A549 (cell line): ENCODE data around the gene TCTN1. TPM values are rescaled to one million over a fixed set of nuclear protein-coding genes. Genes with fewer than 3 reads are reported as not detected.

Experiments
- ATAC-seq, 2 experiments: fragments of 200-7000 bp in 1 of 2; fragments of >200 bp in 1 of 2; cut with Nextera tagmentation in 1 of 2; cut with Tn5 transposase in 1 of 2; 3 replicates each; pipeline versions ENCODE4 v1.8.0 to v1.9.1; 2018 to 2020; ENCODE audit warnings: mild to moderate bottlenecking in 1 of 2, moderate library complexity in 1 of 2
- CTCF ChIA-PET: fragments of 300-600 bp; sonication (Branson Sonifier 250); formaldehyde crosslinking; extraction: SDS; loops from one replicate; lab custom pipeline; 2021; ENCODE audit warnings: antibody characterized with exemption, inconsistent platforms; lab: Yijun Ruan, JAX
- POLR2A ChIA-PET: fragments of 350-600 bp; formaldehyde crosslinking; extraction: SDS; loops from one replicate; lab custom pipeline; 2021; ENCODE audit warnings: antibody characterized with exemption, inconsistent platforms; lab: Yijun Ruan, JAX
- DNase-seq, 2 experiments: peaks; one replicate each; pipeline versions ENCODE4 v3.0.0 to v3.0.0-alpha.2; 2011 to 2016; ENCODE audit warnings: low read depth in 1 of 2, low spot score in 1 of 2
- FAIRE-seq: peaks from 2 replicates; lab custom pipeline; 2011; peaks lifted over from hg19 to GRCh38; lab: Jason Lieb, UNC
- H3K27ac ChIP-seq, 2 experiments: fragments of >200 bp; sonication (Bioruptor Twin); formaldehyde crosslinking; 3 replicates each; pipeline ENCODE4 v1.5.1; 2016 to 2017
- H3K4me1 ChIP-seq: fragments of >200 bp; sonication (Bioruptor Twin); formaldehyde crosslinking; 3 replicates; pipeline ENCODE4 v1.6.1; 2016
- H3K4me2 ChIP-seq: fragments of >200 bp; sonication (Bioruptor Twin); formaldehyde crosslinking; 3 replicates; pipeline ENCODE4 v1.6.1; 2016
- H3K4me3 ChIP-seq: fragments of >200 bp; sonication (Bioruptor Twin); formaldehyde crosslinking; 3 replicates; pipeline ENCODE4 v1.5.1; 2016
- H3K9me3 ChIP-seq: fragments of >200 bp; sonication (Bioruptor Twin); formaldehyde crosslinking; 3 replicates; pipeline ENCODE4 v1.6.1; 2016
- CBX2 ChIP-seq: fragments of 200-600 bp; sonication (generic); IDR thresholded peaks from 2 replicates; pipeline ENCODE4 v1.6.1; 2016; ENCODE audit warnings: low read depth, mild to moderate bottlenecking, borderline replicate concordance
- CEBPB ChIP-seq, 2 experiments: fragments of >200 bp in 1 of 2; sonication (Bioruptor Twin) in 1 of 2; formaldehyde crosslinking in 1 of 2; IDR thresholded peaks; 2 replicates each; pipeline ENCODE4 v1.6.1; 2012 to 2016
- ESRRA ChIP-seq: fragments of 150-350 bp; IDR thresholded peaks from 2 replicates; pipeline ENCODE4 v1.6.1; 2014; ENCODE audit warnings: mild to moderate bottlenecking, low read length, borderline replicate concordance
- FOSB ChIP-seq: fragments of 250-450 bp; sonication (Bioruptor Pico); IDR thresholded peaks from 2 replicates; pipeline ENCODE4 v1.5.0; 2020; ENCODE audit warnings: mild to moderate bottlenecking, moderate library complexity
- FOXS1 ChIP-seq: fragments of 250-450 bp; sonication (Bioruptor Pico); IDR thresholded peaks from 2 replicates; pipeline ENCODE4 v1.5.0; 2020; ENCODE audit warnings: mild to moderate bottlenecking, moderate library complexity
- GATA3 ChIP-seq: IDR thresholded peaks from 2 replicates; pipeline ENCODE4 v1.6.1; 2012; ENCODE audit warnings: borderline replicate concordance
- HEYL ChIP-seq: fragments of 250-450 bp; sonication (Bioruptor Pico); IDR thresholded peaks from 2 replicates; pipeline ENCODE4 v1.8.0; 2021; ENCODE audit warnings: mild to moderate bottlenecking, moderate library complexity
- JUN ChIP-seq, 2 experiments: fragments of >200 bp; sonication (Bioruptor Twin); formaldehyde crosslinking; IDR thresholded peaks; 2 replicates in 1 of 2; 3 replicates in 1 of 2; pipeline ENCODE4 v1.6.1; 2016 to 2017
- MYC ChIP-seq: IDR thresholded peaks from 2 replicates; pipeline ENCODE4 v1.6.1; 2012; ENCODE audit warnings: mild to moderate bottlenecking, inconsistent platforms, low read length, improper control_type of control experiment, borderline replicate concordance
- NPAS2 ChIP-seq: fragments of 250-450 bp; sonication (Bioruptor Pico); IDR thresholded peaks from 2 replicates; pipeline ENCODE4 v1.8.0; 2022; ENCODE audit warnings: mild to moderate bottlenecking, moderate library complexity, borderline replicate concordance
- RAD21 ChIP-seq, 2 experiments: fragments of >200 bp in 1 of 2; sonication (Bioruptor Twin) in 1 of 2; formaldehyde crosslinking in 1 of 2; IDR thresholded peaks in 1 of 2; conservative IDR thresholded peaks in 1 of 2; 2 replicates in 1 of 2; 3 replicates in 1 of 2; pipeline ENCODE4 v1.6.1; 2012 to 2018; ENCODE audit warnings: inconsistent platforms in 1 of 2
- RCOR1 ChIP-seq: fragments of 150-350 bp; IDR thresholded peaks from 2 replicates; pipeline ENCODE4 v1.6.1; 2014; ENCODE audit warnings: antibody characterized with exemption, low read length, low read depth
- SMC3 ChIP-seq: fragments of >200 bp; sonication (Bioruptor Twin); formaldehyde crosslinking; IDR thresholded peaks from 3 replicates; pipeline ENCODE4 v1.6.1; 2018; ENCODE audit warnings: inconsistent platforms
- SREBF2 ChIP-seq: fragments of 450-650 bp; IDR thresholded peaks from 2 replicates; pipeline ENCODE4 v1.6.1; 2014; ENCODE audit warnings: mild to moderate bottlenecking, moderate library complexity
- ZFP36 ChIP-seq: fragments of 450-650 bp; IDR thresholded peaks from 2 replicates; pipeline ENCODE4 v1.6.1; 2014; ENCODE audit warnings: borderline replicate concordance; ENCODE audit not compliant: partially characterized antibody
- whole genome bisulfite sequencing: methylation state at CpG from one replicate; pipeline ENCODE4 v1.1.6; 2017; ENCODE audit errors: missing lambda C conversion rate; 5-methylcytosine and 5-hydroxymethylcytosine counted together
- polyA plus RNA-seq, 4 experiments: library from polyadenylated mRNA; depleted of rRNA in 3 of 4; stranded (reverse); fragments of >200 nt; fragmentation: RNase III in 1 of 4; extraction: RNeasy Plus Mini Kit Qiagen cat#74134 plus additional on column Dnase treatment in 1 of 4; gene quantifications; 2 replicates in 3 of 4; 3 replicates in 1 of 4; pipeline ENCODE4 v1.2.3, GENCODE V29; 2011 to 2017
- TF ChIP-seq, protein P1 (sequence below): fragments of 200-600 bp; sonication (generic); IDR thresholded peaks from 2 replicates; pipeline ENCODE4 v1.6.1; 2016; ENCODE audit warnings: antibody characterized with exemption, mild to moderate bottlenecking, moderate library complexity
- TF ChIP-seq, protein P2 (sequence below): IDR thresholded peaks from 2 replicates; pipeline ENCODE4 v1.6.1; 2012
- TF ChIP-seq, protein P3 (sequence below): fragments of 450-650 bp; IDR thresholded peaks from 2 replicates; pipeline ENCODE4 v1.6.1; 2014; ENCODE audit warnings: antibody characterized with exemption
- TF ChIP-seq, protein P4 (sequence below): fragments of >200 bp; sonication (Bioruptor Twin); formaldehyde crosslinking; IDR thresholded peaks from 3 replicates; pipeline ENCODE4 v1.5.1; 2016
- TF ChIP-seq, protein P5 (sequence below): fragments of >200 bp; sonication (Bioruptor Twin); formaldehyde crosslinking; IDR thresholded peaks from 3 replicates; pipeline ENCODE4 v1.6.1; 2016

TCTN1 gene
- polyA plus RNA-seq, 2 of the 4 experiments (the other 2 are of a cell fraction): 26.5 to 56.9 TPM

DNA sequence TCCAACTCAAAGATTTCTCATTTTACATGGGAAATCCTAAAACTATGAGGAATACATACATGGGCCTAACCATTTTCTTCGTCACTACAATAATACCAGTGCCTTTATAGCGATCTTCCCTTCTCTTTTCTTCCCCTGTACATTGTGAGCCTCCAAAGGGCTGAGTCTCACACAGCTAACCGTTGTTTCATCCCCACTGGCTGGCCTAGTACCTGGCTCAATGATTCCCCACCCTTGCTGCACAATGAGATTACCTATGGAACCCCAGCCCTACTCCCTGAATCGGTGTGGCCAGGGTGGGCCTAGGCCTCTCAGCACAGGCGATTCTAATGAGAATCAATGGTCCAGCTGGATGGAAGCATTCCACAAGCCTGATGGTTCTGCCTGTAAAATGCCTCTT lies 46.9 kb upstream of the TCTN1 start:
- no peak overlapping the region for H3K4me2 ChIP-seq
- H3K4me1 ChIP-seq: peaks cover 45% of the 10 kb centered on the region
- no peak for TF ChIP-seq RCOR1
- no peak for TF ChIP-seq MYC
- TF ChIP-seq CBX2: no peak
- TF ChIP-seq, protein P1, sequence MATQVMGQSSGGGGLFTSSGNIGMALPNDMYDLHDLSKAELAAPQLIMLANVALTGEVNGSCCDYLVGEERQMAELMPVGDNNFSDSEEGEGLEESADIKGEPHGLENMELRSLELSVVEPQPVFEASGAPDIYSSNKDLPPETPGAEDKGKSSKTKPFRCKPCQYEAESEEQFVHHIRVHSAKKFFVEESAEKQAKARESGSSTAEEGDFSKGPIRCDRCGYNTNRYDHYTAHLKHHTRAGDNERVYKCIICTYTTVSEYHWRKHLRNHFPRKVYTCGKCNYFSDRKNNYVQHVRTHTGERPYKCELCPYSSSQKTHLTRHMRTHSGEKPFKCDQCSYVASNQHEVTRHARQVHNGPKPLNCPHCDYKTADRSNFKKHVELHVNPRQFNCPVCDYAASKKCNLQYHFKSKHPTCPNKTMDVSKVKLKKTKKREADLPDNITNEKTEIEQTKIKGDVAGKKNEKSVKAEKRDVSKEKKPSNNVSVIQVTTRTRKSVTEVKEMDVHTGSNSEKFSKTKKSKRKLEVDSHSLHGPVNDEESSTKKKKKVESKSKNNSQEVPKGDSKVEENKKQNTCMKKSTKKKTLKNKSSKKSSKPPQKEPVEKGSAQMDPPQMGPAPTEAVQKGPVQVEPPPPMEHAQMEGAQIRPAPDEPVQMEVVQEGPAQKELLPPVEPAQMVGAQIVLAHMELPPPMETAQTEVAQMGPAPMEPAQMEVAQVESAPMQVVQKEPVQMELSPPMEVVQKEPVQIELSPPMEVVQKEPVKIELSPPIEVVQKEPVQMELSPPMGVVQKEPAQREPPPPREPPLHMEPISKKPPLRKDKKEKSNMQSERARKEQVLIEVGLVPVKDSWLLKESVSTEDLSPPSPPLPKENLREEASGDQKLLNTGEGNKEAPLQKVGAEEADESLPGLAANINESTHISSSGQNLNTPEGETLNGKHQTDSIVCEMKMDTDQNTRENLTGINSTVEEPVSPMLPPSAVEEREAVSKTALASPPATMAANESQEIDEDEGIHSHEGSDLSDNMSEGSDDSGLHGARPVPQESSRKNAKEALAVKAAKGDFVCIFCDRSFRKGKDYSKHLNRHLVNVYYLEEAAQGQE: no peak
- TF ChIP-seq JUN (IDR thresholded peaks at IDR 0.05): no peak
- TF ChIP-seq NPAS2 (CRISPR knock-in tag): no peak
- no peak for TF ChIP-seq RAD21 (conservative IDR thresholded peaks at IDR 0.05 in 1 of 2, IDR thresholded peaks at IDR 0.05 in 1 of 2)
- TF ChIP-seq ZFP36: no peak
- TF ChIP-seq, protein P2, sequence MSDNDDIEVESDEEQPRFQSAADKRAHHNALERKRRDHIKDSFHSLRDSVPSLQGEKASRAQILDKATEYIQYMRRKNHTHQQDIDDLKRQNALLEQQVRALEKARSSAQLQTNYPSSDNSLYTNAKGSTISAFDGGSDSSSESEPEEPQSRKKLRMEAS: no peak
- TF ChIP-seq ESRRA: no peak
- no peak for TF ChIP-seq SREBF2
- TF ChIP-seq GATA3: no peak
- TF ChIP-seq FOXS1: no peak
- TF ChIP-seq, protein P3, sequence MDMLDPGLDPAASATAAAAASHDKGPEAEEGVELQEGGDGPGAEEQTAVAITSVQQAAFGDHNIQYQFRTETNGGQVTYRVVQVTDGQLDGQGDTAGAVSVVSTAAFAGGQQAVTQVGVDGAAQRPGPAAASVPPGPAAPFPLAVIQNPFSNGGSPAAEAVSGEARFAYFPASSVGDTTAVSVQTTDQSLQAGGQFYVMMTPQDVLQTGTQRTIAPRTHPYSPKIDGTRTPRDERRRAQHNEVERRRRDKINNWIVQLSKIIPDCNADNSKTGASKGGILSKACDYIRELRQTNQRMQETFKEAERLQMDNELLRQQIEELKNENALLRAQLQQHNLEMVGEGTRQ: no peak
- TF ChIP-seq HEYL (CRISPR knock-in tag): no peak
- TF ChIP-seq FOSB (CRISPR knock-in tag): no peak
- TF ChIP-seq, protein P4, sequence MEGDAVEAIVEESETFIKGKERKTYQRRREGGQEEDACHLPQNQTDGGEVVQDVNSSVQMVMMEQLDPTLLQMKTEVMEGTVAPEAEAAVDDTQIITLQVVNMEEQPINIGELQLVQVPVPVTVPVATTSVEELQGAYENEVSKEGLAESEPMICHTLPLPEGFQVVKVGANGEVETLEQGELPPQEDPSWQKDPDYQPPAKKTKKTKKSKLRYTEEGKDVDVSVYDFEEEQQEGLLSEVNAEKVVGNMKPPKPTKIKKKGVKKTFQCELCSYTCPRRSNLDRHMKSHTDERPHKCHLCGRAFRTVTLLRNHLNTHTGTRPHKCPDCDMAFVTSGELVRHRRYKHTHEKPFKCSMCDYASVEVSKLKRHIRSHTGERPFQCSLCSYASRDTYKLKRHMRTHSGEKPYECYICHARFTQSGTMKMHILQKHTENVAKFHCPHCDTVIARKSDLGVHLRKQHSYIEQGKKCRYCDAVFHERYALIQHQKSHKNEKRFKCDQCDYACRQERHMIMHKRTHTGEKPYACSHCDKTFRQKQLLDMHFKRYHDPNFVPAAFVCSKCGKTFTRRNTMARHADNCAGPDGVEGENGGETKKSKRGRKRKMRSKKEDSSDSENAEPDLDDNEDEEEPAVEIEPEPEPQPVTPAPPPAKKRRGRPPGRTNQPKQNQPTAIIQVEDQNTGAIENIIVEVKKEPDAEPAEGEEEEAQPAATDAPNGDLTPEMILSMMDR: no peak
- no peak for TF ChIP-seq CEBPB (IDR thresholded peaks at IDR 0.05)
- TF ChIP-seq, protein P5, sequence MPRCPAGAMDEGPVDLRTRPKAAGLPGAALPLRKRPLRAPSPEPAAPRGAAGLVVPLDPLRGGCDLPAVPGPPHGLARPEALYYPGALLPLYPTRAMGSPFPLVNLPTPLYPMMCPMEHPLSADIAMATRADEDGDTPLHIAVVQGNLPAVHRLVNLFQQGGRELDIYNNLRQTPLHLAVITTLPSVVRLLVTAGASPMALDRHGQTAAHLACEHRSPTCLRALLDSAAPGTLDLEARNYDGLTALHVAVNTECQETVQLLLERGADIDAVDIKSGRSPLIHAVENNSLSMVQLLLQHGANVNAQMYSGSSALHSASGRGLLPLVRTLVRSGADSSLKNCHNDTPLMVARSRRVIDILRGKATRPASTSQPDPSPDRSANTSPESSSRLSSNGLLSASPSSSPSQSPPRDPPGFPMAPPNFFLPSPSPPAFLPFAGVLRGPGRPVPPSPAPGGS: no peak
- no peak for TF ChIP-seq SMC3
- H3K4me3 ChIP-seq: no peak overlapping the region
- no peak for DNase-seq
- CTCF ChIA-PET: interaction anchor here (1.8 to 4.8 kb wide), 3 partner anchors 14 to 99 kb away, joined by 6 to 26 read pairs (median 20); partner anchors contain the start of genes FAM216A and GPN3
- no peak for FAIRE-seq
- H3K9me3 ChIP-seq: peaks cover 19% of the 10 kb centered on the region
- no peak overlapping the region for H3K27ac ChIP-seq
- 97% methylated on average over 5 of the region's 5 CpGs for WGBS
- POLR2A ChIA-PET: interaction anchor here (1.4 kb wide), 1 partner anchor 47 kb away, joined by 4 read pairs; the partner anchor contains the start of gene TCTN1
- peak; percentile 31 to 50; a peak in 3 of 6 replicates for ATAC-seq
